HL-60 (cell line): ENCODE results near the gene GLIPR2.

Experiments
- DNase-seq, 2 experiments: peaks; one replicate each; pipeline ENCODE4 v3.0.0-alpha.2; 2010 to 2020; ENCODE audit warnings: low read depth in 1 of 2, low spot score in 1 of 2
- H3K27ac ChIP-seq: fragments of 250-450 bp; sonication (Bioruptor Pico); replicated peaks from 2 replicates; pipeline ENCODE4 v1.5.1; 2020; ENCODE audit warnings: mild to moderate bottlenecking, moderate library complexity
- H3K27me3 ChIP-seq: fragments of 250-450 bp; sonication (Bioruptor Pico); 2 replicates; pipeline ENCODE4 v1.5.1; 2021; ENCODE audit warnings: mild to moderate bottlenecking, moderate library complexity; ENCODE audit not compliant: insufficient read depth, poor library complexity, severe bottlenecking
- H3K4me3 ChIP-seq: replicated peaks from 2 replicates; pipeline ENCODE4 v1.5.1; 2011; ENCODE audit warnings: mild to moderate bottlenecking, control low read depth, low read length; ENCODE audit not compliant: insufficient read depth
- CTCF ChIP-seq: IDR thresholded peaks from one replicate; pipeline ENCODE4 v1.5.1; 2011; ENCODE audit warnings: low read length, control low read depth, inconsistent platforms; ENCODE audit not compliant: insufficient read depth
- GABPA ChIP-seq: IDR thresholded peaks from 2 replicates; pipeline ENCODE4 v1.6.1; 2012; ENCODE audit warnings: low read depth
- POLR2AphosphoS5 ChIP-seq: IDR thresholded peaks from 2 replicates; pipeline ENCODE4 v1.6.1; 2012; ENCODE audit warnings: low read depth
- REST ChIP-seq: IDR thresholded peaks from 2 replicates; pipeline ENCODE4 v1.6.1; 2012; ENCODE audit warnings: low read depth; ENCODE audit not compliant: insufficient replicate concordance
- SPI1 ChIP-seq: IDR thresholded peaks from 2 replicates; pipeline ENCODE4 v1.6.1; 2012; ENCODE audit warnings: low read depth, mild to moderate bottlenecking, borderline replicate concordance

GLIPR2 gene

GRCh38 chr9:36166168-36166927 lies 29.8 kb downstream of the GLIPR2 start:
- peak overlapping the region; percentile 20; the same call in 1 of the 2 replicates for H3K4me3 ChIP-seq
- no peaks in the 10 kb centered on the region for H3K27me3 ChIP-seq
- no peak overlapping the region for H3K27ac ChIP-seq
- peak; percentile 71 to 83 for DNase-seq
- TF ChIP-seq CTCF (peak; percentile 64), GABPA (no peak)

GRCh38 chr9:36169166-36169565 lies 32.6 kb downstream of the GLIPR2 start, which contains the start of gene CCIN:
Gene CCIN, plus strand, starts transcription at chr9:36169388. Its CDS starts 115 bp downstream, at chr9:36169503.
- no peak for DNase-seq

GRCh38 chr9:36169708-36170107 lies 33.2 kb downstream of the GLIPR2 start:
- peak; percentile 81 to 90 for DNase-seq
- TF ChIP-seq GABPA (no peak), SPI1 (peak; percentile 80; the same call in 1 of the 2 replicates)
- H3K27ac ChIP-seq = no peak overlapping the region
- H3K4me3 ChIP-seq = no peak overlapping the region
- H3K27me3 ChIP-seq = no peaks in the 10 kb centered on the region

More at GRCh38 chr9:36169166-36169565, 32.6 kb downstream of the GLIPR2 start, which contains the start of gene CCIN:
- no peaks in the 10 kb centered on the region for H3K27me3 ChIP-seq
- no peak within 1 kb of the TSS for H3K27ac ChIP-seq
- H3K4me3 ChIP-seq = no peak within 1 kb of the TSS
- no peak for TF ChIP-seq SPI1

- no peak for DNase-seq
- Histone ChIP-seq H3K27ac (no peak overlapping the region), H3K27me3 (no peaks in the 10 kb centered on the region), H3K4me3 (no peak overlapping the region)
- no peak for TF ChIP-seq SPI1
- TF ChIP-seq POLR2AphosphoS5 = no peak
- no peak for TF ChIP-seq REST
- no peak for TF ChIP-seq GABPA
- TF ChIP-seq CTCF = no peak
Observed at GRCh38 chr9:36170531-36170930, 34.0 kb downstream of the GLIPR2 start.

GRCh38 chr9:36173861-36174260 lies 37.3 kb downstream of the GLIPR2 start:
- no peaks in the 10 kb centered on the region for H3K27me3 ChIP-seq

More at GRCh38 chr9:36173861-36174260, 37.3 kb downstream of the GLIPR2 start:
- Histone ChIP-seq H3K4me3 (no peak overlapping the region), H3K27ac (no peak overlapping the region)
- DNase-seq = no peak
- TF ChIP-seq SPI1 (no peak), CTCF (no peak), POLR2AphosphoS5 (no peak), REST (no peak), GABPA (no peak)
